ENCODE data around the gene MIB2.

MIB2 gene

DNA sequence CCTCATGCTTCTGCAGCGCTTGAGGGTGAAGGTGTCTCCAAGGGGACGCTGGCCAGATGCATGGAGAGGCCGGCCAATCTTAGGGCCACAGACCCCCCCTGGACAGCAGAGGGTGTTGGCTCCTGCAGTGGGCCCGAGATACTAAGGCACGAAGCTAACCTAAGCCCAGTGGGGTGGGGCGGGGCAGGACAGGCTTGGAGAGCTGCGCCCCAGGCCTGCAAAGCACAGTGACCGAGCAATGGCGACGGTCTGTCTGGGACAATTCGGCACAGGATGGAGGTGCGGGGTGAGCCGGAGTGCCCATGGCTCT is 16.6 kb upstream of the MIB2 start:
- no peak for DNase-seq

DNA sequence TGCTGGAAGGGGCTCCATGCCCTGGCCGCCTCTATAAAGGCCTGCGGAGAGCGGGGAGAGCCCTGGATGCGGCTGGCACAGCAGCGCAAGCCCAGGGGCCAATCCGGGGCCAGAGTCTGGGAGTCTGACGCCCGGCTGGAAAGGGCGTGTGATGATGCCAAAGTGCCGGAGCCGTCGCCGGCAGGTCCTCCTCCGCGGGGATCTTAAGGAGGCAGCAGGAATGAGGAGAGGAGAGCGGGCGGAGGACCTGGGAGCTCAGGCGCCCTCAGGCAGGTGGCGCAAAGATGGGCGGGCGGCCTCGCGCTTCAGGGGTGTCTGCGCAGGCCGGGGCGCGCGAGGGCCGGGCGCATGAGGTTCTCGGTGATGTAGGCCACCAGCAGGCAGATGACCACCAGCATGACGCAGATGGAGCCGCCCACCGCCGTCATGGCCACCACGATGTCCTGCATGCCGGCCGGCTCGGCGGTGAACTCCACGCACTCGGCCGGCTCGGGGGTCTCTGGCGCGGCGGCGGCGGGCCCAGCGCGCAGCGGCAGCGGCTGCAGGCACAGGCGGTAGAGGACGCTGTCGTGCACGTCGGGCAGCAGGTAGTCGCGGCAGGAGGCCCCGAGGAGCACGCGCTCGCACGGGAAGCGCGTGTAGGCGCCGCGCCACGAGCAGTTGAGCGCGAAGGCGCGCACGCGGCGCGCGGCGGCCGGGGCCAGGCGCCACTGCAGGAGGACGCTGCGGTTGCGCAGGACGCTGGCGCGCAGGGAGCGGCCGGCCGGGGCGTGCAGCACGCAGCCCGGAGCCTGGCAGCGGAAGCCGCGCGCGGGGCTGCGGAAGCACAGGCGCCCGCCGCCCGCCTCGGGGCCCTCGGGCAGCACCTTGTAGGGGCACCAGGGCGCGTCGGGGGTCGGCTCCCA is 16.0 kb upstream of the MIB2 start:
- no peak for DNase-seq

DNA sequence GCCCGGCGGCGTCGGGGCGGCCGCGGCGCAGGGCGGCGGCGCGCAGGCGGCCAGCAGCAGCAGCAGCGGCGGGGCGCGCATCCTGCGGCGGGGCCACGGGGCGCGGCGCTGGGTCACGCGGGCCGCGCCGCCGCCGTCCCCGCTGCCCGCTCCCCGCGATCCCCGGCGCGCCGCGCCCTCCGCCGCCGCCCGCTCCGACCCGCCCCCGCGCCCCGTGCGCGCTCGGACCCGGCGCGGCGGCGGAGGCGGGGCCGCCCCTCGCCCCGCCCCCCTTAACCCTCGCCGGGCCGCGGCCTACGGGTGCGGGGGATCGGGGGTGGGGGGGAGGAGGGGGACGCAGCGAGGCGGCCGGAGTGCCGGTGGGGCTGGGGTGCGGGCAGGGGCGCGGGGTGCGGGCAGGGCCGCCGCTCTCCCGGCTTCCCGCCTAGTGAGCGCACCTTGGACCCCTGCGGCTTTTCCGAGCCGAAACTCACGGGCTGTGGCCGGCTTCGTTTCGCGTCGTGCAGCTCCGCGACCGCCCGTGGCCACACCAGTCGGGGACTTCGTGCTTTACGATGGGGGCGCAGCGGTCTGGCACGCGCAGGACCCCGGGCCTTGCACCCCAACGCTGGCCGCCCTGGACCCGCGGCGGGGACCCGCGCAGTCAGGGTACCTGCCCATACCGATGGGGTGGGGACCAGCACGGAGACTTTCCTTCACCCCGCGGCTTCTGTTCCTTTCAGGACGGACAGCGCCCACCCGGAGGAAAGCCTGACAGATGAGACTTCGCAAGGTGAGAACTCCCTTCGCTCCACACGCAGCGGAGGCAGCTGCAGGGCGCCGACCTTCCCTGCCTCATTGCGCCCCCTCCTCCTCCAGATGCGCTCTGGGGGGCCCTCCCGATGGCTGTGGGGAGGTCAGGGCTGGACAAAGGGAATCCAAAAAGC is 15.1 kb upstream of the MIB2 start, which contains the start of gene FNDC10:
TSS of gene FNDC10 (minus strand) at position 201 of the 926 bp plus-strand sequence. CDS start at position 81, 120 bp downstream.
- DNase-seq: no peak

DNA sequence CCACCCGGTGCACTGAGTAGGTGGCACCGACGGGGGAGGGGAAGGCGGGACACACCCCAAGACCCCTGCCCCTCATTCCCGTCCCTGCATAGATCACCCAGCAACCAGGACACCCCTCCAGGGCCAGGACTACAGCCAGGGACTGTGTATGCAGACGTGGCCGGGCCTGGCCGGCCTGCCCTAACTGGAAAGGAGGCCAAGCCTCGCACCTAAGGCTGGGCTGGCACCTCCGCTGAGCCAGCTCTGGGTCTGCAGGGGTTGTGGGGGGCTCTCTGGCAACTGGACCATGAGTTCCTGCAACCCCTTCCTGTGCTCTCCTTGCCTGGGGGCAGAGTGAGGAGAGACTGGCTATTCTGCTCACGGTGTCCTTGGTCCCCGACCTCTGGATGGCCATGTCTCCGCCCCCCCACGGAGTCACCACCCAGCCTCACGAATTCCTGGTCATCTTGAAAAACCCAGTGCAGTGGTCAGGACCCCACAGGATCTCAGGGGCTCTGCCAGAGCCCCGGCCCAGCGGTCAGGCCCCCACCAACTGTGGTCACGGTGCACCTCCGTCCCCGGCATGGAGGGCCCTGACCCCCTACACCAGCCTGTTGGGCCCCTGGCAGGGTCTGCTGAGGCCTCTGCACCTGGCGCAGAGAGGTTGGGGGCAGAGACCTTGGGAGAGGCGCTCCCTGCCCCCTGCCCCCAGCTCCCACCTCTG is 14.3 kb upstream of the MIB2 start:
- no peak for DNase-seq

DNA sequence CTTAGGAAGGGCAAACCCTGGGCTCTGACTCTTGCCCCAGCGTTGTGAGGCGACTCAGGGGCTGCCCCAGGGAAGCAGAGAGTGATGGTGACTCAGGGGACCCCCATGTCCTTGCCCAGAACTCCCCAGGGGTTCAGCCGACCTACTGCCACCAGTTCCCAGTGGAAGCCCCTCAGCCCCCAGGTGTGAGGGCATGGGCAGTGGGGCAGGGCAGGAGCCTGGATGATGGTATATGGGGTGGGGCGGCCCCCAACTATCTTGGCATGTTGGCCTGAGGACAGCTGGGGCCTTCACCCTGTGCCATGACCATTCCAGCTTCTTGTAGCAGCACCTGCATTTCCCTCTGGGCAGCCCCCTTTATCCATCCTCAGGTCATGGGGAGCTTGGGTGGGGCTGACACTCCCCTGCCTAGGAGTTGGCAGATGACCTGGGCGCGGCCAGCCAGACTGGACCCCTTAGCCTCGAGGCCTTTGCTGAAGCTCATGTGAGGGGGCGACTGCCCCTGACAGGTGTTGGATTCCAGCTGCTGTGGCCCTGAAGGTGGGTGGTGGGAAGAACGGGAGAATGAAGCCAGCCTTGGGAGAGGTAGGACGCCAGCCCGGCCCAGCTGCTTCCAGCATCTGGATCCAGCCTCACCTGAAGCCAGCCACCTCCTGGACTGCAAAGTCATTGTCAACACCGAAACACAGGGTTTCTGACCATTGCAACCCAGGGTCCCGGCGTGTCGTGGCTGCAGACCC is 13.6 kb upstream of the MIB2 start:
- no peak for DNase-seq

DNA sequence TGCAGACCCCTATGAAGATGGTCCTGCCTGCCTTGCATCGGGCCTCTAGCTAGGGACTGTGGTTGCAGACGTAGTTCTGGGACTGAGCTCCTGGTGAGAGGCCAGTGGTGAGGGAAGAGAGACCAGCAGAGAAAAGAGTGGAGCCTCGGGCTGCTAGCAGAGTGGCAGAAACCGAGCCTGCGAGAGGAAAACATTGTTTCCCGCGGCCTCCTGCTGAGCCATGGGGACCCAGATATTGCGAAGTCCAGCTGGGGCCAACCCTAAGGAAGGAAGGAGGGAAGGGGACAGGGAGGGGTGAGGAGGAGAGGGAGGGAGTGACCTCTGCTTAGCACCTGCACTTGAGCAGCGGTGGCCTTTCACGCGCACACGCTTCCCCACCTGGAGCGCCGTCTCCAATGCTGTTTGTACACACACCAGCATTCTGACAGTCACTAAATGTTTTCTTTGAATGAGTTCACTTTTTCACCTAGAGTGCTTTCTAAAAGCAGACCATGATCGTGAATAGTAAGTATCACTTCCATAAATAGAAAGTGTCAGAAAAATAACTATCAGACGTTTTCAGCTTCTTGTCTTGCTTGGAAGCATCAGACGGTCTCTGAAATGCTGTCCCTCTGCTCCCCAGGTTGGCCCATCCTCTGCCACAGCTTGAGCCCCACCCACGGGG is 12.9 kb upstream of the MIB2 start:
- no peak for DNase-seq

DNA sequence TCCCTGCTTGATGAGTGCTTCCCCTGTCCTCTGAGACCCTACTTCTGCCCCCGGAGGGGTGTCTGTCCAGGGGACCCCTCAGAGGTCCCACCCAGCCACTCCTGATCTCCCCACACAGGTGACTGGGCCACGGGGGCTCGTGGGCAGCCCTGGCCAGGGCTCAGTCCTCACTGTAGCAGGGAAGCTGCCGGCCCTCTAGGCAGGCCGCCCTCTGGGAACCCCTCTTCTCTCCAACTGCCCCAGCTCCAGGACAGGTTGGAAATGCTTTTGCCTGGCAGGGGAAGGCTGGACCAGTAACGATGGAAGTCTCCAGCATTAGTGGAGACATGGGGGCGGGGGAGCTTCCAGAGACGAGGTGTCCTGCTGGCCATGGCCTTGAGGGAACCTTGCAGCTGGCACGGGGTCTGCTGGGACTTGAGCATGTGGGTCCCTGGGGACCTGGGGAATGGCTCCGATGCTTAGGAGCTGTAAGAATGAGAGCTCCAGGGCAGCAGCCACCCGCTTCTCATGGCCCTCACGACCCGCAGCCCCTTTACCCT is 12.3 kb upstream of the MIB2 start:
- no peak for DNase-seq

DNA sequence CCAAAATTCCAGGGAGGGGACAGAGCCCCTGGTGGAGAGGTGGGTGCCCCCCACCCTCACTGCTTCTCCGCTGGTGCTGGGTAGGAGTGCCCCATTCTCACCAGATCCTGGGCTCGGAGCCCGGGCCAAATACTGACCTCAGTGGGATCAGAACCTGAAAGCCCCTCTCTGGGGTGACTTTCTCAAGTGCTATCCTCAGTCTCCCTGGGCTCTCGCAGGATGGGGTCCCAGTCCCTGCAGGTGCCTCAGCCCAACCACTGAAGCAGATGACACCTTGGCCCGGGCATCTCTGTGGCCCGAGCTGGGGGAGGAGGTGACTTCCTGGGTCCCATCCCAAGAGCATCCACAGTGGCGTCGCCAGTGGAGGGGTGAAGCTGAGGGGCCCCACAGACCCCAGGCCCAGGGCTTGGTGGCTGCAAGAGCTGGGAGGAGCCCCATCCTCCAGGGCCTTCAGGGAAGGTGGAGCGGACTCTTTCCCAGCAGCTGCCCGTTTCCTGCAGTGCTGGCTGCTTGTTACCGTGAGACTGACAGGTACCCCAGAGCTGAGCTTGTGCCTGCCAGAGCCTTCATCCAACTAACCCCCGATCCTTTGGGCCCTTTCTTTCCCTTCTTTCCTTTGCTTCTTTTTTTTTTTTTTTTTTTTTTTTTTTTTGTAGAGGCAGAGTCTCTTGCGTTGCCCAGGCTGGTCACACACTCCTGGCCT is 11.5 kb upstream of the MIB2 start:
- DNase-seq: no peak

DNA sequence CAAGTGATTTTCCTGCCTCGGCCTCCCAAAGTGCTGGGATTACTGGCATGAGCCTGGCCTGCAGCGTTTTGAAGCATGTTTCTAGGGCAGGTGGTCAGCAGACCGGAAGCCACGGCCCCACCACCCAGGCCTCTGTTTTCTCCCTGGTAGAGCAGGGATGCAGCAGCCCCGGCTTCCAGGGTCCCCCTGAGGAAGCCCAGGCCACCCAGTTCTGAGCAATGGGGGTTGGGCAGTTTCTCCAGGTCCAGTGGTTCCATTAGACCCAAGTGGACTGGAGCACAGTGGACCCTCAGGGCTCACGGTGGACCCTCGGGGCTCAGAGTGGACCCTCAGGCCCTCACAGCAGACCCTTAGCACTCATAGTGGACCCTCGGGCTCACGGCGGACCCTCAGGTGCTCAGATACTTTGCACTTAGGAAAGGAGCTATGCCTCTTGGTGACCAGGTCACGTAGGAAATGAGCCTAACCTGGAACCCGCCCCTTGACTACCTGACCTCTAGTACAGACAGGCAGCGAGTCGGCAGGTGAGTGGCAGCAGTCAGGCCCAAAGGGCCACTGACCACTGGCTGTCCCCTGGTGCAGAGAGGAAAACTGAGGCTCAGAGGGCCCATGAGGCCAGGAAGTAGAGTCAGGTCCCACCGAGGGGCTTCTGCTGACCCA is 10.8 kb upstream of the MIB2 start:
- no peak for DNase-seq

DNA sequence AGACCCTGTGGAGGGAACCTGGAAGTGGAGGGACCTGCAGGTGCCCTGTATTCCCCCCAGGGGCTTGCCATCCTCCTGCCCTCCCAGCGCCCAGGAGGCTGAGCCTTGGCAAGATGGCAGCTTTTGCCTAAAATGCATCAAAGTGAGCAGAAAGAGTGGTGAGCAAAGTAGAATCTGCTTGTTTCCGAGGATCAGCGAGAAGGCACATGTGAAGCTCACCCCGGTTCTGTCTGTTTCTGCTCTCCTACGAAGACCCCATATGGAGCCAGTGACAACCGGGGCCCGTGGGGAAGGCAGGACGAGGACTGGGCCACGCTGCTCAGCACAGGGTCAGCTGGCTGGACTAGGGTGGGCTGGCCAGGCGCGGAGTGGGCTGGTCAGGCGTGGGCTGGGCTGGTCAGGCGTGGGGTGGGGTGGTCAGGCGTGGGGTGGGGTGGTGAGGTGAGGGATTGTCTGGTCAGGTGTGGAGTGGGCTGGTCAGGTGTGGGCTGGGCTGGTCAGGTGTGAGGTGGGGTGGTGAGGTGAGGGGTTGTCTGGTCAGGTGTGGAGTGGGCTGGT is 10.2 kb upstream of the MIB2 start:
- no peak for DNase-seq

DNA sequence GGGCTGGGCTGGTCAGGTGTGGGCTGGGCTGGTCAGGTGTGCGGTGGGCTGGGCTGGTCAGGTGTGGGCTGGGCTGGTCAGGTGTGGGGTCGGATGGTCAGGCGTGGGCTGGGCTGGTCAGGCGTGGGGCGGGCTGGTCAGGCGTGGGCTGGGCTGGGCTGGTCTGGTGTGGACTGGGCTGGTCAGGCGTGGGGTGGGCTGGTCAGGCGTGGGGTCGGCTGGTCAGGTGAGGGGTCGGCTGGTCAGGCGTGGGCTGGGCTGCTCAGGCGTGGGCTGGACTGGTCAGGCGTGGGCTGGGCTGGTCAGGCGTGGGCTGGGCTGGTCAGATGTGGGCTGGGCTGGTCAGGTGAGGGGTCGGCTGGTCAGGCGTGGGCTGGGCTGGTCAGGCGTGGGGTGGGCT is 9.6 kb upstream of the MIB2 start:
- DNase-seq: no peak

DNA sequence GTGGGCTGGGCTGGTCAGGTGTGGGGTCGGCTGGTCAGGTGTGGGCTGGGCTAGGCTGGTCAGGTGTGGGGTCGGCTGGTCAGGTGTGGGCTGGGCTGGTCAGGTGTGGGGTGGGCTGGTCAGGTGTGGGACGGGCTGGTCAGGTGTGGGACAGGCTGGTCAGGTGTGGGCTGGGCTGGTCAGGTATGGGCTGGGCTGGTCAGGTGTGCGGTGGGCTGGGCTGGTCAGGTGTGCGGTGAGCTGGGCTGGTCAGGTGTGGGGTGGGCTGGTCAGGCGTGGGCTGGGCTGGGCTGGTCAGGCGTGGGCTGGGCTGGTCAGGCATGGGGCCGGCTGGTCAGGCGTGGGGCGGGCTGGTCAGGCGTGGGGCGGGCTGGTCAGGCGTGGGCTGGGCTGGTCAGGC is 9.1 kb upstream of the MIB2 start:
- no peak for DNase-seq

DNA sequence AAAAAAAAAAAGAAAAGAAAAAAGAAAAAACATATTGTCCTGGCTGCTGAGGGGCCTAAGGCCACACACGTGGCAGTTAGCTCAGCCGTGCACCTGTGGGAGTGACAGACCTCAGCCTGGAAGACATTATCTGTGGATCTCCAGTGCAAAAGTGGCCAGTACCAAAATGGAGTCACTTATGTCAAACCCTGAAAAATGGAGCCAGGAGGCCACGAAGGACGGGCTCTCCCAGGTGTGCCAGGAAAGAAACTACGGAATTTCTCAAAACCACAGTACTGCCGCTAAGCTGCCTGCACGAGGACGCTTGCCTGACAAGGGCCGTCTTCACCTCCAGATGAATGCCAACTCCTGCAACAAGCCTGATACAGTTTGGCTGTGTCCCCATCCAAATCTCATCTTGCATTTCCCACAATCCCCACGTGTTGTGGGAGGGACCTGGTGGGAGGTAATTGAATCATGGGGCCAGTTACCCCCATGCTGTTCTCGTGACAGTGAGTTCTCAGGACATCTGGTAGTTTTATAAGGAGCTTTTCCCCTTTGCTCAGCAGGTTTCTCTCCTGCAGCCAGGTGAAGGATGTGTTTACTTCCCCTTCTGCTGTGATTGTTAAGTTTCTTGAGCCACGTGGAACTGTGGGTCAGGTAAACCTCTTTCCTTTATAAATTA is 5.3 kb upstream of the MIB2 start:
- no peak for DNase-seq

DNA sequence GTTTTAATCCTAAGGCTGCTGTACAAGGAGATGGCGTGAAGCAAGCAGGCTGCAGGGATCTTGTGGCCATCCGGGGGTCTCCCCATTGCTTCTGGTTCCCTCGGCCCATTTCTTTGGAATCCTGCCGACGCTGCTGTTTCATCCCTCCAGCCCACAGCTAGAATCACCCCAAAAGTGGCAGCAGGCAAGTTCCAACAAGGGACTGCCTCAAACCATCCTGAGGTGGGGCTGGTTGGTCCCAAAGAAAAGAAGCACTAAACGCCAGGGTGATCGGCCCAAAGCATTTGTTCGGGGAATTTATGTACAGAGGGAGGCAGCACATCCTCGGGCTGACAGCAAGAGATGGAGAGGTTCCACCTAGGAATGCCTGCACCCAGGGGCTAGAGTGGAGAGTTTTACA is 4.5 kb upstream of the MIB2 start:
- DNase-seq: no peak

DNA sequence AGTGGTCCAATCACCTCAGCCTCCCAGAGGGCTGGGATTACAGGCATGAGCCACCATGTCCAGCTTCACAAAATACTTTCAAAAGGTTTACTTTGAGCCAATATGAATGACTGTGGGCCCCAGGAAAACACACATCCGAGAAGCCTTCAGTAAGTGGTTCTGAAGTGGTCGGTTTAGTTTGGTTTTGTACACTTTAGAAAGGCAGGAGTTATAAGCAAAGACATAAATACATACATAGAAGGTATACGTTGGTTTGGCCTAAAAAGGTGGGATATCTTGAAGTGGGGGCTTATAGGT is 3.2 kb upstream of the MIB2 start:
- no peak for DNase-seq

DNA sequence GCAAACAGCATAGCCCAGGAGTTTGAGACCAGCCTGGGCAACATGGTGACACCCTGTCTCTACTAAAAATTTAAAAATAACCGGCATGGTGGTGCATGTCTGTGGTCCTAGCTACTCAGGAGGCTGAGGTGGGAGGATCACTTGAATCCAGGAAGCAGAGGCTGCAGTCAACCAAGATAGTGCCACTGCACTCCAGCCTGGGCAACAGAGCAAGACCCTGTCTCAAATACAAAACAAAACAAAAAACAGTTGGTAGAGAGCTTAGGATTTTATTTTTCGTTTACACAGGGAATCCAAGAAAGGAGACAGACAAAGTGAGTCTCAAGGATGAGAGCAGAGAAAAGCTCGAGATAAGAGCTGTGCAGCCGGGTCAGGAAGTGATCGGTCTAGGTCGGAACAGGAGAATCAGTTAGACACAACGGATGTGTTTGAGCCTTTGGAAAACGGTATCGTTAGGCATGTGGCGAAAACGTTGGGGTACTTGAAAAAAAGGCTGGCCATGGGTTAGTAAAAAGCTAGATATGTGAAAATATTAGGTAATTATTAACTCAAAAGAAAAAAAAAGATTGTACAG is 1.7 kb upstream of the MIB2 start:
- no peak for DNase-seq

DNA sequence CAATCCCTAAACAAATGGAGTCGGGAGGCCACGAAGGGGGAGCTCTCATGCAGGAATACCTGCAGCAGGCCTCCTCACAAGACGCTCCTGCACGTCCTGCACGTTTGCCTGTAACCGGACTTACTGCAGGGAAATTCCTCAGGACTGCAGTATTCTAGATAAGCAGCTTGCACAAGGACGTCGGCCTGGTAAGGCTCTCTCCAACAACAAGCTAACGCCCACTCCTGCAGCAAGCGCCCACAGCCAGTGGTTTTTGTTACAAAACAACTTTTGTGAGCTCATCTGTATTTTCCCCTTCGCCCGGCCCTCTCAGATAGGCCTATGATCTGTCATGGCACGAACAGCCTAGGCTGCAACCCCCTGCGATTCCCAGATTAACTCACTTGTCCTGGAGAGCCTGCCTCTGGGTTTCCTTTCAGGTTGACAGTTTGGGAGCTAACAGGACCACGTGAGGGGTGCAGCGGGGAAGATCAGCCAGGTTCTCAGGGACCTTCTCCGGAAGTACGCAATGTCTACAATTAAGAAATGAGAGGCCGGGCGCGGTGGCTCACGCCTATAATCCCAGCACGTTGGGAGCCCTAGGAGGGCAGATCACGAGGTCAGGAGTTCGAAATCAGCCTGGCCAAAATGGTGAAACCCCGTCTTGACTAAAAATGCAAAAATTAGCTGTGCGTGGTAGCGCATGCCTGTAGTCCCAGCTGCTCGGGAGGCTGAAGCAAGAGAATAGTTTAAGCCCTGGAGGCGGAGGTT is 921 bp upstream of the MIB2 start:
- peak; percentile 38 for DNase-seq

DNA sequence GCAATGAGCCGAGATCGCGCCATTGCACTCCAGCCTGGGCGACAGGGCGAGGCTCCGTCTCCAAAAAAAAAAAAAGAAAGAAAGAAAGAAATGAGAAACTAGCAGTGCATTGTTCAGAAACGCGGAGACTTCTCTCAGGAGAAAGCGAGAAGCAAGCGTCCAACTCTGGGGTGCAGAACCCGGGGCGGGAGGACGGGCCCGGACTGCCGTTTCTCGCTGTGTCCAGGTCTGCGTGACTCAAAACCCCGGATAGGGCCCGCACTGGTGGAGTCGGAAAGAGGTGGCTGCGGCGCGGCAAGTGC is 395 bp upstream of the MIB2 start:
- DNase-seq: no peak

All from T-helper 9 cell (primary cell).